ENCODE results near the gene PPIC. TPM values are rescaled to one million over a fixed set of nuclear protein-coding genes. Genes with fewer than 3 reads are reported as not detected.

Gene PPIC
- total and polyA plus RNA-seq, 2 donors (not counting 3 experiments of a cell fraction or from before 2014, with no cell fraction given) = 26.5 to 36.4 TPM

- DNase-seq (ENCODE audit: low read depth, low spot score) = no peak
- no peak overlapping the region for H2AFZ ChIP-seq (ENCODE audit: low read depth, low read length)
- ChIA-PET POLR2A (no interaction called here), CTCF (interaction anchor here (0.7 to 1.5 kb wide), 4 partner anchors 105 to 485 kb away, joined by 3 to 5 read pairs (median 4); no protein-coding TSS in a partner anchor)
- no TSS peak for BruUV-seq (replicated peaks)
- no peaks in the 10 kb centered on the region for H3K79me2 ChIP-seq (ENCODE audit: control insufficient read depth, insufficient read depth, low read length)
- FAIRE-seq = no peak
- H3K9ac ChIP-seq (replicated peaks; ENCODE audit: extremely low read depth, insufficient read depth, low read length) = no peak overlapping the region
- TF ChIP-seq POLR2AphosphoS5 (IDR thresholded peaks at IDR 0.05; ENCODE audit: insufficient read depth, low read depth, low read length) (no peak), EZH2 (IDR thresholded peaks at IDR 0.05; ENCODE audit: borderline replicate concordance, low read depth, low read length, severe bottlenecking) (no peak), MYC (IDR thresholded peaks at IDR 0.05; ENCODE audit: low read depth, low read length) (no peak), CTCF (IDR thresholded peaks at IDR 0.05; ENCODE audit: extremely low read depth in 1 of 2, insufficient read depth in 1 of 2, low read depth in 1 of 2, low read length in 2 of 2) (no peak), POLR2A (IDR thresholded peaks at IDR 0.05; ENCODE audit: low read depth, low read length) (no peak), MAX (IDR thresholded peaks at IDR 0.05; ENCODE audit: insufficient read depth, insufficient read length) (no peak), JUN (IDR thresholded peaks at IDR 0.05; ENCODE audit: borderline replicate concordance, insufficient read depth, insufficient read length, low read depth) (no peak), FOS (IDR thresholded peaks at IDR 0.05; ENCODE audit: borderline replicate concordance, insufficient read depth, low read length) (no peak), GATA2 (IDR thresholded peaks at IDR 0.05; ENCODE audit: insufficient read depth, insufficient read length, low read depth, low read length) (no peak)
- H3K9me3 ChIP-seq (replicated peaks; ENCODE audit: control insufficient read depth, insufficient read depth, low read length) = no peaks in the 10 kb centered on the region
- H3K4me3 ChIP-seq (replicated peaks in 1 of 3; ENCODE audit: insufficient read depth in 1 of 3, low read depth in 1 of 3, low read length in 3 of 3) = no peak overlapping the region
- no peaks in the 10 kb centered on the region for H4K20me1 ChIP-seq (replicated peaks; ENCODE audit: control insufficient read depth, extremely low read depth, insufficient read depth, low read length)
- H3K4me2 ChIP-seq (ENCODE audit: insufficient read depth, low read length) = no peak overlapping the region
- no peaks in the 10 kb centered on the region for H3K4me1 ChIP-seq (ENCODE audit: control insufficient read depth, extremely low read depth, insufficient read depth, low read length)
- no peaks in the 10 kb centered on the region for H3K36me3 ChIP-seq (ENCODE audit: control insufficient read depth in 2 of 2, extremely low read depth in 1 of 2, insufficient read depth in 2 of 2, low read length in 2 of 2)
- dilution Hi-C loops (cut with MboI; ENCODE audit: extremely low pct_ligation_motif_present, low sequenced_read_pairs) (no loop called here), intact Hi-C loops (cut with micrococcal nuclease) (loop anchor here (1.0 to 5.0 kb wide), 3 partner anchors 103 to 484 kb away; no protein-coding TSS in a partner anchor)
- H3K27ac ChIP-seq (ENCODE audit: insufficient read depth, low read depth, low read length) = no peak overlapping the region
- H3K27me3 ChIP-seq (ENCODE audit: control insufficient read depth in 2 of 2, insufficient read depth in 2 of 2, low read length in 2 of 2) = no peaks in the 10 kb centered on the region
- H3K9me1 ChIP-seq (replicated peaks; ENCODE audit: control insufficient read depth, extremely low read depth, insufficient read depth, low read length) = no peaks in the 10 kb centered on the region
Measured at GRCh38 chr5:123000731-123001130, 35.8 kb downstream of the PPIC start.

Data from endothelial cell of umbilical vein (primary cell).